Smooth muscle cell (in vitro differentiated cells): ENCODE results near the gene TCEA3. TPM values are rescaled to one million over a fixed set of nuclear protein-coding genes. Genes with fewer than 3 reads are reported as not detected.

Experiments used
- DNase-seq: peaks from one replicate; lab custom pipeline; 2025; ENCODE audit not compliant: unreplicated experiment; lab: John Stamatoyannopoulos, UW
- H2AFZ ChIP-seq: fragments of 200-600 bp; sonication (generic); 2 replicates; pipeline ENCODE4 v1.6.0; 2016; ENCODE audit warnings: antibody characterized with exemption, low read depth, mild to moderate bottlenecking
- H3F3A ChIP-seq: fragments of 200-600 bp; sonication (generic); 2 replicates; pipeline ENCODE4 v1.6.0; 2017; ENCODE audit warnings: antibody characterized with exemption, low read depth
- H3K27ac ChIP-seq: fragments of 200-600 bp; sonication (generic); 2 replicates; pipeline ENCODE4 v1.5.1; 2016; ENCODE audit warnings: low read depth, mild to moderate bottlenecking
- H3K27me3 ChIP-seq: fragments of 200-600 bp; sonication (generic); 2 replicates; pipeline ENCODE4 v1.6.1; 2016; ENCODE audit warnings: low read depth, mild to moderate bottlenecking
- H3K36me3 ChIP-seq: fragments of 200-600 bp; sonication (generic); 2 replicates; pipeline ENCODE4 v1.5.1; 2016; ENCODE audit warnings: low read depth
- H3K4me1 ChIP-seq: fragments of 200-600 bp; sonication (generic); 2 replicates; pipeline ENCODE4 v1.5.1; 2016; ENCODE audit warnings: low read depth
- H3K4me2 ChIP-seq: fragments of 200-600 bp; sonication (generic); 2 replicates; pipeline ENCODE4 v1.6.0; 2016; ENCODE audit warnings: mild to moderate bottlenecking
- H3K4me3 ChIP-seq: fragments of 200-600 bp; sonication (generic); 2 replicates; pipeline ENCODE4 v1.5.1; 2016; ENCODE audit warnings: mild to moderate bottlenecking
- H3K79me2 ChIP-seq: fragments of 200-600 bp; sonication (generic); 2 replicates; pipeline ENCODE4 v1.6.0; 2016; ENCODE audit warnings: low read depth, mild to moderate bottlenecking
- H3K9ac ChIP-seq: fragments of 200-600 bp; sonication (generic); 2 replicates; pipeline ENCODE4 v1.6.0; 2016; ENCODE audit warnings: low read depth
- H3K9me3 ChIP-seq: fragments of 200-600 bp; sonication (generic); replicated peaks from 2 replicates; pipeline ENCODE4 v1.5.1; 2016; ENCODE audit warnings: low read depth
- H4K20me1 ChIP-seq: fragments of 200-600 bp; sonication (generic); 2 replicates; pipeline ENCODE4 v1.6.0; 2016; ENCODE audit warnings: low read depth
- CTCF ChIP-seq: fragments of 200-600 bp; sonication (generic); IDR thresholded peaks from 2 replicates; pipeline ENCODE4 v1.5.1; 2017; ENCODE audit warnings: borderline replicate concordance, mild to moderate bottlenecking, antibody characterized with exemption; ENCODE audit not compliant: insufficient read depth, poor library complexity, severe bottlenecking
- WGBS: methylation state at CpG from one replicate; pipeline ENCODE4 v1.1.7; 2016; ENCODE audit warnings: low lambda C conversion rate; 5-methylcytosine and 5-hydroxymethylcytosine counted together
- polyA plus RNA-seq: library from polyadenylated mRNA; unstranded; fragments of >200 nt; fragmentation: Nextera tagmentation; extraction: Ambion mirVana; gene quantifications from 2 replicates; pipeline ENCODE4 v1.2.1, GENCODE V29; 2016
- total RNA-seq: library from RNA; depleted of rRNA; stranded (reverse); fragments of >200 nt; gene quantifications from 2 replicates; pipeline ENCODE4 v1.2.3, GENCODE V29; 2014

TCEA3 gene
- total and polyA plus RNA-seq, 2 experiments from 2014 or later, result 8.2 to 19.2 TPM

DNA sequence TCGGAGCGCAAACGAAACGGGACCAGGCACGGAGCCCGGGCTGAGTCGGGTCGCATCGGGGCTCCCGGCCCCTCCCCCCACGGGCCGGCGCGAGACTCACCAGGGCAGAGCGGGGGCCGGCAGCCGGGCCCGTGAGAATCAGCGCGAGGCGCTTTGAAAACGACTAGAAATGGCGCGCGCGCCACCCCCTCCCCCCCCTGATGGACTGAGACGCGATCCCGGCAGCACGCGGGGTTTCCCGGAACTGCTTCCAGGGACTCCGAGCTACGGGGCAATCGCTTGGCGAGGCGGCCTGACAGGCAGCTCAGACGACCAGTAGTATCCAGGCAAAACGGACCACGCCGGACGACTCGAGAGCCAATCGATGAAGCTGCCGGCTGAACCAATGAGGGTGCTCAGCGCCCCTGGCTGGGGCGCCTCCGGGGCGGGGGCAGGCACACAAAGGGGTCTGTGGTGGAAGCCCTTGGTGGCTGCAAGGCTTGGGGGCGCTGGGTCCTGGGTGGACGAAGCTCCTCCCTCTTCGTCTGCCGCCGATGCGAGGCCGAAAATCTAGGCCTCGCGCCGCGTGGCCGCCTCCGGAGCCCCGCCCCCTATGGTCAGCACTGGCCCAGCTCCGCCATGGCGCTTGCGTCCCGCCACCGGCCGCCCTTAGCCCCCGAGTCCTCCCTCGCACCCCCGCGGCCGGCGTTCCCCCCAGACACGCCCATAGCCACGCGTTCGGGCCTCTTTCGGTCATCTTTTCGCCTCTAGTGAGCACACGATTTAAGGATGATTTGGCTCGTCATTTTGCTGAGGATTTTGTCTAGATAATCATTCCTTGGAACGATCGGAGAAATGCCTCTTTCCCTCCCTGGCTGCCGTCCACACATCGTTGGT, 80.2 kb downstream of the TCEA3 start, which contains the start of gene HNRNPR:
TSS of gene HNRNPR (minus strand) at position 174 of the 876 bp plus-strand sequence. CDS start 3,276 bp downstream, outside the sequence.
- H3K4me2 ChIP-seq, result peak within 1 kb of the TSS; percentile 90
- no peaks in the 10 kb centered on the region for H3K9me3 ChIP-seq
- peaks cover 40% of the 10 kb centered on the region for H3K4me1 ChIP-seq
- no peak for TF ChIP-seq CTCF
- peak within 1 kb of the TSS; percentile 95 for H3K4me3 ChIP-seq
- DNase-seq, result peak; percentile 95
- peaks cover 4% of the 10 kb centered on the region for H3K27me3 ChIP-seq
- under 1% methylated on average over 76 of the region's 87 CpGs for WGBS
- peak within 1 kb of the TSS; percentile 99 for H3K9ac ChIP-seq
- H3K36me3 ChIP-seq, result no peaks in the 10 kb centered on the region
- H4K20me1 ChIP-seq, result peaks cover 40% of the 10 kb centered on the region
- peak within 1 kb of the TSS; percentile 89 for H2AFZ ChIP-seq
- peaks cover 9% of the 10 kb centered on the region for H3F3A ChIP-seq
- peak within 1 kb of the TSS; percentile 100 for H3K27ac ChIP-seq
- peaks cover 47% of the 10 kb centered on the region for H3K79me2 ChIP-seq

GRCh38 chr1:23343221-23344110, 81.1 kb downstream of the TCEA3 start:
- Histone ChIP-seq H3K27me3 (peaks cover 4% of the 10 kb centered on the region), H3K4me1 (peaks cover 42% of the 10 kb centered on the region), H3K4me2 (peak overlapping the region; percentile 84), H4K20me1 (peaks cover 49% of the 10 kb centered on the region), H3K27ac (peak overlapping the region; percentile 100), H3K9ac (peak overlapping the region; percentile 99), H3K9me3 (no peaks in the 10 kb centered on the region), H3F3A (peaks cover 9% of the 10 kb centered on the region), H2AFZ (no peak overlapping the region), H3K79me2 (peaks cover 56% of the 10 kb centered on the region), H3K36me3 (peaks cover 3% of the 10 kb centered on the region), H3K4me3 (peak overlapping the region; percentile 95)
- no peak for TF ChIP-seq CTCF
- WGBS, result under 1% methylated on average over 54 of the region's 66 CpGs
- peak; percentile 45 for DNase-seq

GRCh38 chr1:23341931-23342692, 82.4 kb downstream of the TCEA3 start:
- Histone ChIP-seq H3K79me2 (peaks cover 69% of the 10 kb centered on the region), H4K20me1 (peaks cover 63% of the 10 kb centered on the region), H2AFZ (no peak overlapping the region), H3K27ac (peak overlapping the region; percentile 100), H3K9me3 (no peaks in the 10 kb centered on the region), H3K27me3 (peaks cover 4% of the 10 kb centered on the region), H3K4me2 (peak overlapping the region; percentile 84), H3K9ac (peak overlapping the region; percentile 99), H3K4me1 (peaks cover 42% of the 10 kb centered on the region), H3K4me3 (peak overlapping the region; percentile 95), H3F3A (peaks cover 13% of the 10 kb centered on the region), H3K36me3 (peaks cover 10% of the 10 kb centered on the region)
- 25% methylated on average over 10 of the region's 10 CpGs for WGBS
- TF ChIP-seq CTCF, result no peak
- no peak for DNase-seq
